ENCODE measurements around the gene NAT8L.

NAT8L gene

GRCh38 chr4:2096073-2096609, 37.0 kb downstream of the NAT8L start:
- DNase-seq: no peak

GRCh38 chr4:2101346-2102044, 42.4 kb downstream of the NAT8L start:
- DNase-seq: no peak

DNA sequence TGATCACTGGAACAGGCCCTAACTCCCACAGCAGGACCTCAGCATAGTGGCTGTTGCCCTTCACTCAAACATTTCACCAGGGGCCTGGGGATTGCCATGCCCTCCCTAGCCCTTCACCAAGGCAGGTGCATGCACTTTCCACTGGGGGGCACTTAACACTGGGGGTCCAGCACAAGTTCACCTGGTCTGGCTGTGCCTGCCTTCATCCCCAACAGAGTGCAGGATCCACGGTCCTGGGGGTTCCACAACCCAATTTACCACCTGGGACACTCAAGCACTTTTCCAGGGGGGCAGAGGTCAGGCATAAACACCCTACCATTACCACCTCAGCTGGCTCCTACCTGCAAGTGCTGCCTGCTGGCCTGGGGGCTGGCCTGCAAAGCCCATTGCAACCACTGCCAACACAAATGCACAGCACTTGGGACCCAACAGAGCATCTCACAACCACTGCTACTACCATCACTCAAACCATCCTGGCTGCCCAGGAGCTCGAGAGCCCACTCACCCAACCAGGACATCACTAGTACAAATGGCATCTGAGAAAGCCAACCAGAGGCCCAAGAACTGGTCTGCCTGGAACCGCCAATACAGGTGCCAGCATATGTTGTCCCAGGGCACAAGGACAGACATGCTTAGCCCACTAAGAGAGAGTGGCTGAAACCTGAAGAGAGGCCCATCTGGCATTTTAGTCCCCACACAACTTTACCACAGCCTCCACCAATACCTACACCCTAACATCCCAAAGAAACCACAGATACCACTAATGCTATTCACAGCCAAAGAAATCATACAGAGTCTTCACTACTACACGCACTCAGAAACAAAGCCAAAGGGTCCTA, 43.1 kb downstream of the NAT8L start:
- DNase-seq: no peak

- no peak for DNase-seq
Observed at GRCh38 chr4:2103127-2103842, 44.2 kb downstream of the NAT8L start.

DNA sequence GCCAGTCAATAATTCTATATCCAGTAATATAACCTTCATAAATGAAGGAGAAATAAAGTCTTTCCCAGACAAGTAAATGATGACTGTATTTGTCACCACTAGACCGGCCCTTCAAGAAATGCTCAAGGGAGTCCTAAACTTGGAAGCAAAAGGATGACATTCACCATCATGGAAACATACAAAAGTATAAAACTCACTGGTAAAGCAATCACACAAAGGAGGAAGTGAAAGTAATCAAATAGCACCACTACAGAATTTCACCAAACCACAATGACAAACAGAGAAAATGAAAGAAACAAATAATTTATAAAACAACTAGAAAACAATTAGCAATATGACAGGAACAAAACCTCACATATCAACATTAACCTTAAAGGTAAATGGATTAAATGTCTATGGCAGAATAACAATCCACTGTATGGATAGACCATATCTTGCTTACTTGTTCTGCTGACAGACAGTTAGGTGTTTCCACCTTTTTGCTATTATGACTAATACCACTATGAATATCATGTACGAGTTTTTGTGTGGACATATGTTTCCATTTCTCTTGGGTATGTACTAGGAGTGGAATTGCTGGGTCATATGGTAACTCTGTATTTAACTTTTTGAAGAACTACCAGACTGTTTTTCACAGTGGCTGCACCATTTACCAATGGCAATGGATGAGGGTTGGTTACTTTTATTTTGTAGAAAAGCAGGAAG, 44.9 kb downstream of the NAT8L start:
- DNase-seq: no peak

- no peak for DNase-seq
Observed at GRCh38 chr4:2104556-2105345, 45.6 kb downstream of the NAT8L start.

DNA sequence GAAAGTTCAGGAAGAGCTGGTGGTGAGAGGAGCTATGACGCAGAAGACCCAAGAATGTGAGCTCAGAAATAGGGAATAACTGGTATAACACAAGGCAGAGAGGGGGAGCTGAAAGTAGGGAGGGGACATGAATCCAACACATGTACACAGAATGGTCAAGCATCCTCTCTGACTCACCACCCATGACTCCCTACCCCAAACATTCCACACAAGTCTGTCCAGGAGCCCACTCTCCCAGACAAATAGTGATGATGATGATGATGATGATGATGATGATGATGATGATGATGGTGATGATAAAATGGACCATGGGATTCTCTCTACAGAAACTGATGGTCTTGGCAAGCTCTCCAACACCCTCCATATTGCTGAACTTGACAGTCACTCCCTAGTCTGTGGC, 46.4 kb downstream of the NAT8L start:
- DNase-seq: no peak

GRCh38 chr4:2116687-2117400, 57.7 kb downstream of the NAT8L start:
- DNase-seq: no peak
